GM18511 (cell line): ENCODE data around the gene ENKUR.

Experiments
- ATAC-seq: cut with Tn5 transposase; IDR thresholded peaks from one replicate; pipeline ENCODE4 v1.9.1; 2021; ENCODE audit warnings: mild to moderate bottlenecking, moderate library complexity; ENCODE audit not compliant: unreplicated experiment

Gene ENKUR, protein sequence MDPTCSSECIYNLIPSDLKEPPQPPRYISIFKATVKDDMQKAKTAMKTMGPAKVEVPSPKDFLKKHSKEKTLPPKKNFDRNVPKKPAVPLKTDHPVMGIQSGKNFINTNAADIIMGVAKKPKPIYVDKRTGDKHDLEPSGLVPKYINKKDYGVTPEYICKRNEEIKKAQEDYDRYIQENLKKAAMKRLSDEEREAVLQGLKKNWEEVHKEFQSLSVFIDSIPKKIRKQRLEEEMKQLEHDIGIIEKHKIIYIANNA

DNA sequence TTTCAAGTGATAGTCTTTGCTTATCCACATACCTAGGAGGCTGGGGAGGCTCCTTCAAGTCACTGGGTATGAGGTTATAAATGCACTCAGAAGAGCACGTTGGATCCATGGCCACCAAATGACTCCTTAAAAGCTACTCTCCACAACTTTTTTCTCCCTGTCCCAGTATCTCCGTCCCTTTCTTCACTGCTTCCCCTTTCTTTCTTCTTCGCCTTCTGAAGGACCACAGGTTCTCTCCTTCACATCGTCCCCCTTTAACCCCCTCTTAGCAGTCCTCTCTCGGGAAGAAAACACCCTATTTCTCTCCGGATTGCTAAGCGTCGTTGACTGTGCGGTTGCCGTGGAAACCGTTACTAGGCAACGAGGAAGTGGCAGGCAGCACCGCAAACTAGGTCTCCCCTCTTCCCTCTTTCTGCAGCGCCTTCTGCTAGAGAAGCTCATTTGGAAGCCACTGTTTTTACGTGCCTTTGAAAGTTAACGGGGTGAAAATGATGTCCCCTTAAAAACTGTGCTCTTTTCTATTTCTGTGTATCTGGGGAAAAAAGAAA, at the start of gene ENKUR:
ENKUR (minus strand) TSS at position 331 of the 548 bp plus-strand sequence; CDS start at position 109, 222 bp downstream.
- peak; percentile 68 for ATAC-seq

DNA sequence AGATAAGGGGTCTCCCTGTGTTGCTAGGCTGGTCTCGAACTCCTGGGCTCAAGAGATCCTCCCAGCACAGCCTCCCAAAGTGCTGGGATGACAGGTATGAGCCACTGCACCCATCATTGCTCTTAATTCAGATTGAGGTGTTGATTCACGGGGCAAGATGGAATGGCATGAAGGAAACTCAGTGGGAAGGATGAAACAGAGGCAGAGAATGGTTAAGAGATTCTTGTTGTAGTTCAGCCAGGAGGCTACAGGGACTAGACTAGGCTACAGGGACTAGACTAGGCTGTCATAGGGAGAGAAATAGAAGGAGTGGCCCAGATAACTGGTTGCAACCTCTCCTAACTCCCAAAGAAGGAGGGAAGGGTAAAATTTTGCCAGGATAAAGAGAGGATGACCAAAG, 48.4 kb upstream of the ENKUR start:
- no peak for ATAC-seq

DNA sequence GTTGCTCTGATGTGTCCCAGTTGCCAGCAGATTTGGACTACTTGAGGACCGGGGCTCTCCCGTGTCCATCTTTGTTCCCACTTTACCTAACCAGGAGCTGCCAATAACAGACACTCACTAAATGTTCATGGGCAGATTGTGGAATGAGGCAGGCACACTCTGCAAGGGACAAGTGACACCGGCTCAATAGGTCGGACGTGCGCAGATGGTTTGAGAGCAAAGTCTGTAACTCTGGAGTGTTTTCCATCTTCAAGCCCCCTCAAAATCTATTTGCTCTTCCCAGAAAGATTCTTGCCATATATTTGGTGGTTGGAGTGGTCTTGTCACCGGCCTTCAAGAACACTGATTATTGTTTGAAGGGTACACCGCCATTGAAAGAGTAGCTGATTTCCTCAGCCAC, 47.7 kb upstream of the ENKUR start:
- no peak for ATAC-seq

DNA sequence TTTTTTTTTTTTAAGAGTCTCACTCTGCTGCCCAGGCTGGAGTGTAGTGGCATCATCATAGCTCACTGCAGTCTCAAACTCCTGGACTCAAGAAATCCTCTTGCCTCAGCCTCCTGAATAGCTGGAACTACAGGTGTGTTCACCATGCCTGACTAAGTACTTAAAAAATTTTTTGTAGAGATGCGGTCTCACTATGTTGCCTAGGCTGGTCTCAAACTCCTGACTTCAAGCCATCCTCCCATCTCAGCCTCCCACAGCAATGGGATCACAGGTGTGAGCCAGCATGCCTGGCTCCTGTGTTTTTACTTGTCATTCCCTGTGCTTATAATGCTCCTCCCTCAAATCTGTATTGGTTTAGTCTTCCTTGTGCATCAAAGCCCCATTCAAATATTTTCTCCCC, 47.2 kb upstream of the ENKUR start:
- ATAC-seq, result no peak

DNA sequence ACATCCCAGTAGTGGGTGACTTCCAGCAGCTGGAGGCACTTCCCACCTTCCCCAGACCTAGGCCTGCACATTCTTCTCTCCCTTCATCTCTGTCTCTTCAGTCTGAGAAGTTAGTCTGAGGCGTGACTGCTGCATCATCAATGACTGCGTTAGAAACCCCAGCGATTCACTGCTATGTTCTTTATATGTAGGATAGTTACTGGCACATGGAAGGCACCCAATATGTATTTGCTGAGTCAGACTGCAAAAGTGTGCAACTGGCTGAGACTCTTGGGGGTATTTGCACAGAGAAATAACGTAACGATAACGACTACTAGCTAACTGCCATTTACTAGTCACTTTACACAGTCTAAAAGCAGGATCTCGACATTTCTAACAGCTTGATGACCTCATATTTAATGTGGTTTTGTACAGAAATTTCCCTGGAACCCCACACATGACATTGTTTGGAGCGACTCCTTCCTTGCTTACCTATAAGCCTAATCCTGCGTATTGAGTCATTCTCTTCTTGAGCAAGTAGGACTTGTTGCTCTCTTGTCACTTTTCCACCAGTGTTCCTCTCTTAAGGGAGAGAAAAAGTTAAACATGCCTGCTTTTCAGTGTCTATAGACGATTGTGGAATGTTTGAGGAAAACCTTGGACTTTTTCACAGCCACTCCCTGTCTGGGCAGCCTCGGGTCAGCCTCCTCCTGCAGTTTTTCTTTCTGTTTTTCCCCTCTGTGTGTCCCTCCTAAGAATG, 45.9 kb upstream of the ENKUR start:
- peak; percentile 11 for ATAC-seq

DNA sequence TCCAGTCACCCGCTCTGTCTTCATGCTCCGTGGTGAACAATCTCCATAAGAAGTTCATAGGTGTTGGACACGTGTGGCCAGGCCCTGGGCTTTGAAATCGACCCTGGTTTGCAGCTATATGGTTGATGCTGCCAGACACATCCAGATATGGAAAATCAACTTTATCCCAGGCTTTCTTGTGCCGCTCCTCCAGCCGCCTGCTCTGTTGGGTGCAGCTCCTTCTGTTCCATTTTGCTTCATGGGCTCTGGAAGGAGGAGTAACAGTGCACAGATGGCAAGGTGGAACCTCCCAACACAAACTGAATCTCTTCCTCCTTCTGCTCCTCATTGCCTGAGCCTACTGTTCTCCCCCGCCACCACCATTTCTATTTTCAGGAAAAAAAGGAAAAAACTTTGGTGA, 45.2 kb upstream of the ENKUR start:
- no peak for ATAC-seq

DNA sequence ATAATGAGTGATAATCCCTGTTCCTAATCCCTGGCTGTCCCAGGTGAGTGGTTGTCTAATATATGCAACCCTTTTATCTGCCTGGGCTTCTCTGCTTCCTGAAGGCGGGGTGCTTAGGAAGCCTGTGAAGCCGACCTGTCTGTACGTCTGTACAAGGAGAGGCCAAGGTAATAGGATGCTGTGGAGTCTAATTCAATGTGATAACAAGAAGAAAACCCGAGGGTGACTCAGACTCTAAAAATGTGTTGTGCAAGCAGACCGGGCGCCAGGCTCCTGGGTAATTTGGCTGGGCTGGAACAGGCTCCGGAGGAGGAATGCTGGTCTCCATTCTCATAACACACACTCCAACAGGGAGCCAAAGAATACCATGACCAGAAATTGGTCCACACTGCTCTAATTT, 44.0 kb upstream of the ENKUR start:
- ATAC-seq, result no peak

DNA sequence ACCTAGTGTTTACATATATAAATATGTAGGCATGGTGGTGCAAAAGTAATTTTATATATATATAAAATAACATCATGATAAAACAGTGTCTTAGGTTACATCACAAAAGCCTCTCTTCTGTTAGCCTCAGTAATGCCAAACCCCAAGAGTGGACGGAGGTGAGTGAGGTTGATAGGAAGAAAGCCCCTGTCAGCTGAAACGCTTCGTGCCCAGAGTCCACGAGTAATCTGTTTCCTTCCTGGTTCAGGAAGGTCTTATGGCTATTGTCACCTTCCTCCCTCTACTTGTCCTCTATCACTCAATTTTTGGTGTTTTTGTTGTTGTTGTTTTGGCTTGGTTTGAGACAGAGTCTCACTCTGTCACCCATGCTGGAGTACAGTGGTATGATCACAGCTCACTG, 41.9 kb upstream of the ENKUR start:
- ATAC-seq, result no peak

DNA sequence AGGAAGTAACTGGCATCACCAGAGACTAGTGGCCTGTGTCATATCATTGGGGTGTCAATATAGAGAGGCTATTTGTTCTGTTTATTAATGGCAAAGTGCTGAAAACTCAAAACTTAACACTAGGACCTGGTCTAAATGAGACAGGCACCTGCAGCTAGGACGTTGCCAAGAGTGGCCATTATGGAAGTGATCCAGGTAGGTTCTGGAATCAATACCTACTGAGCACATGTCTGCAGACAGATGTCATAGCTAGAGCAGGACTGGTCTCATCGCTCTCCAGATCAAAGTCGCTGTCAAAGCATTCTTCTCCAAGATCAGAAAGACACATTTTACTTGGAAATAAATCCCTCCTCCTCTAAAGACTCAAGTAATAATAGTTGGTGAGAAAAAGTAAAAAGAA, 40.8 kb upstream of the ENKUR start:
- no peak for ATAC-seq

DNA sequence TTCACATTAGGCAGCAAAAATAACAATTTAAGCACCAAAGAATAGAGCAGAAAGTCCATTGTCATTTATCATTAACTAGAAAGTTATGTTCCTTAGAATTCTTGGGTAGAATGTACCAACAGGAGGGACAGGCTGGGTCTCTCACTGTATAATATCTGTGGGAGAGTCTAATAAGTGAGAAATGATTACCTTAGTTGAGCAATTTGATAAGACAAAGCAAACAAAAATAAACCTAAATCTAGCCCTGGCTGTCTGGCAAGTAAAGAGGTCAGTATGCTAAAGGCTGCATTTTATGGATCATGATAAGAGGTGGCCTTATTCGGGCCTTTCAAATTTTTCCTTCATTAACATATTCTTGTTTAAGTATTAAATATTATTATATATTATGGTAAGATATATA, 36.1 kb upstream of the ENKUR start:
- ATAC-seq, result no peak

DNA sequence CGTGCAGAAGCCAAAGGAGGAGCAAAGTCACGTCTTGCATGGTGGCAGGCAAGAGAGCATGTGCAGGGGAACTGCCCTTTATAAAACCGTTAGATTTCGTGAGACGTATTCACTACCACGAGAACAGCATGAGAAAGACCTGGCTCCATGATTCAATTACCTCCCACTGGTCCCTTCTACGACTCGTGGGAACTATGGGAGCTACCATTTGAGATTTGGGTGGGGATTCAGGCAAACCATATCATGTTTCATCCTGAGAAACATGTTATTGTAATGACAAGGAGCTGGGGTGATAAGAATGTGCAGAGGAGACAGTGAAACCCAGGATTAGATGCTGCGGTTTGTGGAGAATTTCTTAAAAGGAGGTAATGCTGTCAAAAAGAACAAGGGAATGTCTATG, 34.4 kb upstream of the ENKUR start:
- no peak for ATAC-seq

DNA sequence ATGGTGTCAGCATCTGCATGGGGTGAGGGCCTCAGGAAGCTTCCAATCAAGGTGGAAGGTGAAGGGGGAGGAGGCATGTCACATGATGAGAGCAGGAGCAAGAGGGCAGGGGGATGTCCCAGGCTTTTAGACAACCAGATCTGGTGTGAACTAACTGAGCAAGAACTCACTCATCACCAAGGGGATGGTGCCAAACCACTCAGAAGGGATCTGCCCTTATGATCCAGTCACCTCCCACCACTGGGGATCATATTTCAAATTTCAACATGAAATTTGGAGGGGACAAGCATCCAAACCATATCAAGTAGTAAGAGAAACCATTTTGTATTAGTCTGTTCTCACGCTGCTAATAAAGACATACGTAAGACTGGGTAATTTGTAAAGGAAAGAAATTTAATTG, 34.0 kb upstream of the ENKUR start:
- ATAC-seq, result no peak

DNA sequence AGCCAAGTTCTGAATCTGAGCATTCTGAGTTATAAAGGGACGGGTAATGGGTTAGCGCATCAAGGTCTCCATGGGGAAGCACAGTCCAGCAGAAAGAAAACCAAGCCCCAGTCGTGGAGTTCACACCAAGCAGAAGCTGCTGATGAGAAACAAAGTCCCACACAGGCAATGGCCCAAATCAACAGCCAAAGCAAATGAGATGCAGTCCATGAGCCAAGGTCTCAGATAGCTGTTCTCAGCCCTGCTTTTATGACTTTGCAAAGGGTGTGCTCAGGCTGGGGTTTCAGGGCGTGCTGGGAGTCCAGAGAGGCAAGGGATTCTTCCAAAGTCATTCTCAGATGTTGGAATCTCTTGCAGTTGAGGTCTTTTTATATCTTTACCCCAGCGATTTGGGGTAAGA, 32.5 kb upstream of the ENKUR start:
- no peak for ATAC-seq

DNA sequence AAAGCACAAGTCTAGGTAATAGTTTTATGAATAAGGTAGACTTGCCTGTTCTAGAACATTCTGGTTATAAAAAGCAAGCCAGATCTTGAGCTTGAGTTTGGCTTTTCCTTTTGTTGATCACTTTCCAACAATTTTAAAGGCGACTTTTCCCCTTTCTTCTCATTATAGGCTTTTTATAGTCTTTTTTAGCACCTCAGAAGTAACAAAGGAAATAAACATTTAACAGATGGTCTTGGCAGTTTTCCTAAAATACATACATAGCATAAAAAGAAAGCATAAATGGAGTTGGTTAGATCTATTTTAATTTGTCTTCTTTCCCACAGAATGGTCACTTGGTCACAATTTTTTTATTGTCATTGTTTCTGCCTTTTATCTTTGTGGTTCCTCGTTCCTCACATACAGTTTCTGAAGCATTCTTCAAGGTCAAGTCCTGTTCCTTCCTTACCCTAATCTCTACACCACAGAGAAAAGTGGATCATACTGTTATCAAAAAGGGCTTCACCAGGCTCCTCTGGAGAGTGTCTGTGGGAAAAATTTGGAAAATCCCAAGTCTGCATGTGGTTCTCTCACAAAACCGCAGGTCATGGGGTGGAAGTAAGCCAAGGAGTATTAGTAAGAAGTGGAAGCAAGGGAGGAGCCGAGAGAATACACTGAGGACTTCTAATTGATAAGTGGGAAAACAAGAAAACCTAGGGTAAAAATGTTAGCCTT, 31.8 kb upstream of the ENKUR start:
- ATAC-seq, result no peak

DNA sequence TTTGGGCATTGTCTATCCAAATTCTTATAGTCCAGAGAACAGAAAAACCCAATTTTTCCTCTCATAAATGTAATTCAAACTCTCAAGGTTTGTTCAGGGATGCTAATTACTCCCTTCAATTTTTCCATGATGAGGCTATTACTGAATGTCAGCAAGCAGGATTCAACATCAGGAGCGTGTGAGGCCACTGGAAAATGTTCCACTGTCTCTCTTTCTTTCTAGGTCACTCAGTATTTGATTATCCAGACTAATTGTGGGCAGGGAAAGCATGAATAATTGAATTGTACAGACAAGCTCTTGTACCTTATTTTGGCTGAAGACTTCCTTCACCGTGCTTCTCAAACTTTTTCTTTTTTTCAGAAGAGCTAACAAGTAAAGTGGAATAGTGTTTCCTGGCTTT, 31.1 kb upstream of the ENKUR start:
- no peak for ATAC-seq

DNA sequence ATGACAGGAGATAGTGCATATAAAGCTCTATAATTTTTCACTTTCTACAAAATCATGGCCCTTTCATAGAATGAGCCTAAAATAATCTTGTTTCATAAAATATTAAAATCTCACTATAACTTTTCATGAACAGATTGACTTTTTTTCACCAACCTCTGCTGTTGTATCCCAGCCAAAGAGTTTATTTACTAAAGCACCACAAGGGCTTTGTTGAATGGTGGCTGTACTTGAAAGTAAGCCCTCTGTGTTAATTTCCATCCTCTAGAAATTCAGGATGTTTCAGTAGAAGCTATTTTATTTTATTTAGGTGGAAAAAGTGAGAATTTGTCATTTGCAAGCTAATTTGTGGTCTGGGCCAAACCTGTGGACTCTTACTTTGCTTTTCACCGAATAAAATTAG, 30.7 kb upstream of the ENKUR start:
- no peak for ATAC-seq

DNA sequence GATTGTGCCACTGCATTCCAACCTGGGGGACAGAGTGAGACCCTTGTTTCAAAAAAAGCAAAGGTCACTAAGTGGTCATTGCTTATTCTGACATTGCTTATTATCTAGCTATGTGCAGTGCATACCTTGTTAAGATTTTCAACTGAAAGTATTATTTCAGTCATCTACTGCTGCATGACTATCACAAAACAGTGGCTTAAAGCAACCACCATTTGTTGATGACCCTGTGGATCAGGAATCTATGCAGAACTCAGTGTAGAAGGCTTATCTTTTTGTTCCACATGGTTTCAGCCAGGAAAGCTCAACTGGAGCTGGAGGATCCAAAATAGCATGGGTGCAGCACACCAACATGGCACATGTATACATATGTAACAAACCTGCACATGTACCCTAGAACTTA, 23.6 kb upstream of the ENKUR start:
- no peak for ATAC-seq

DNA sequence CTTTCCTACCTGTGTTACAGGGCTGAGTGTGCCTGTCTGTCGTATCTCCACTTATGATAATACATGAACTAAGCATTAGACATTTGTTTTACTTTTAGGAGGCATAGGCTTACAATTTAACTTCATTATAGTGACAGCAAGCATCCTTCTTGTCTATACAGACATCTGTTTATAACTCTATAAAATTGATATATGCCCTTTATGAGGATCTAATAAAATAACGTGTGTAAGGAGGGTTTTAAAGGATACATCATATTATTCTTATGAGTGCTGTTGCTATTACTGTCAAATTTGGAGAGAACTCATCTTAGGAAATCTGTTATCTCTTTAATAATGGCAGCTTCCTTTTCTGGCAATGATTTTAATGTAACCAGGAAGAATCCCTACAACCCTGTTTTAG, 22.4 kb upstream of the ENKUR start:
- no peak for ATAC-seq

DNA sequence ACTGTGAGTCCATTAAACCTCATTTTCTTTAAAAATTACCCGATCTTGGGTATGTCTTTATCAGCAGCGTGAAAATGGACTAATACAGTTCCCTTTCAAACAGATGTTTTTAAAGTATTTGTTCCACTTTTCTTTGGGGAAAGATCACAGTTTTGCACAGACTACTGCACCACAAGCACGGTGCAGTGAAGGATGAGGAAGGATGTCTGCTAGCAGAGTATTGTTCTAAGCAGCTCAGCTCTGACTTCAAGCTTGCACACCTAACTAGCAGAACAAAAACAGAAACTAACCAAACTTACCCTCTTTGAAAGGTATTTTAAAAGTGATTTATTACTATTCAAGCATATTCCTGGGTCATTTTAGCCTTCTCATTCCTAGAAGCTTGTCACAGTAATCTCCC, 20.4 kb upstream of the ENKUR start:
- peak; percentile 68 for ATAC-seq

DNA sequence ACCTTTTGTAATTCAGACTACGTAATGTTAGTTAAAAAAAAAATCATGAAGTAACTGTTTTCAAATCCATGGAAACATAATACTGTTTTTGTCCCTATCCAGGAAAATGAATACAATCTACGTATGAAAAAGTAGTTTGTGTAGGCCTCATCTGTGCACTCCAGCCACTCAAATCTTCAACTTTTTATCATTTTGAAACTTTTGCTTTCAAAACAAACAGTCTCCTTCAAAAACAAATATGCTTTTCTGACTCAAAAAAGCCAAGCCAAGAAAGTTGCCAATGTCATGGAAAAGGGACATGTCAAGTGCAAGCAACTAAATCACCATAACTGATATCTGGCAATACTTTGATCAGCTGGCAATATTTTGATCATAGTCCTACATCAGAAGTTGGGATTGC, 13.6 kb upstream of the ENKUR start:
- no peak for ATAC-seq

DNA sequence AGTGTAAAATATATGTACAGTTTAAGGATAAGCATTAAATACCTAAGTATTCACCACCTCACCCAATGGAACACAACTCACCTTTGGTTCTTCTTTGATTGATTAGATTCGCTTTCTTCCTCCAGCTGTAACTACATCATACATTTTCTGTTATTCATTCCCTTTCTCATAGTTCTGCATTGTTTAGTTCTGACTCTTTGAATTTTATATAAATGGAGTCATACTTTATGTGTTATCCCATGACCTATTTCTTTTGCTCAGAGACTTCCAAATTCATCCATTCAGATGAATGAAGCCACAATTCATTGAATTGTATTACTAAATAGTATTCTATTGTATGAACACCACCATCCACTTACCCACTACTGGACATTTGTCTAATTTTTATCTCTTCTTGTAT, 12.8 kb upstream of the ENKUR start:
- ATAC-seq, result no peak

DNA sequence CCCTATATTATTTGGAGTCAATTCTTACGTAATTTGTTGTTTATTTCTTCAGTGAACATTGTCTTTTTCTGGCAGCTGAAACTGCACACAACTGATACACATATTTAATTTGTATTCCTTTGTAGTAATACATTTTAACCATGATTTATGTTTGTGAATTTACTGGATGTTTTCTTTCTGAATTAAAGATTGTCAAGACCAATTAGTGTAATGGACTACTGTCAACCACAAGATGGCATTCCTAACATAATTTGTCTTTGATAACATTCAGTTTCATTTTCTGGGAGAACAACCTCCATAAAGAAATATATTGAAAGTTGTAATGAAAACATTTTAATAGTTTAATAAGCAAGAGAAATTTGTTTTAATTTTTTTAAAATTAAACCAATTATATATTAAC, 10.5 kb upstream of the ENKUR start:
- no peak for ATAC-seq
